ENCODE results near the gene MTURN.

DNA sequence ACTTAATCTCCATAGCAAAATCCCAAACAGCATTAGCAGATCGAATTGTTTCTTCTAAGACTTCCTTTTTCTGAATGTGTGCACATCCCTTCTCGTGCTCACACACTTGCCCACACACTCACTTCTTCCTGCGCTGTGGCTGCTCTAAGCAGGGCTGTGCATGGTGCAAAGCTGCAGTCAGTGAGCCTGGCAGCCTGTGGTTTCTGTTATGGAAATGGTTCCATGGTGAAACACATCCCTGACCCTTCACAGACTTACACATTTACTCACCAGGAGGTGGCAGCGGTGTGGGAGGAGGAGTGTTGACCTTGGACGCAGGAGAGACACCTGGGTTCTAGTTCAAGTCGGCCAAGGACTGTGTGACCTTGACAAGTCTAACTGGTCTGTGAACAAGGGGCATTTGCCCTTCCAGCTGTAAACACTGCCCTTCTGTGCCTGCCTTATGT, 24.9 kb downstream of the MTURN start:
- TF ChIP-seq, protein P1, sequence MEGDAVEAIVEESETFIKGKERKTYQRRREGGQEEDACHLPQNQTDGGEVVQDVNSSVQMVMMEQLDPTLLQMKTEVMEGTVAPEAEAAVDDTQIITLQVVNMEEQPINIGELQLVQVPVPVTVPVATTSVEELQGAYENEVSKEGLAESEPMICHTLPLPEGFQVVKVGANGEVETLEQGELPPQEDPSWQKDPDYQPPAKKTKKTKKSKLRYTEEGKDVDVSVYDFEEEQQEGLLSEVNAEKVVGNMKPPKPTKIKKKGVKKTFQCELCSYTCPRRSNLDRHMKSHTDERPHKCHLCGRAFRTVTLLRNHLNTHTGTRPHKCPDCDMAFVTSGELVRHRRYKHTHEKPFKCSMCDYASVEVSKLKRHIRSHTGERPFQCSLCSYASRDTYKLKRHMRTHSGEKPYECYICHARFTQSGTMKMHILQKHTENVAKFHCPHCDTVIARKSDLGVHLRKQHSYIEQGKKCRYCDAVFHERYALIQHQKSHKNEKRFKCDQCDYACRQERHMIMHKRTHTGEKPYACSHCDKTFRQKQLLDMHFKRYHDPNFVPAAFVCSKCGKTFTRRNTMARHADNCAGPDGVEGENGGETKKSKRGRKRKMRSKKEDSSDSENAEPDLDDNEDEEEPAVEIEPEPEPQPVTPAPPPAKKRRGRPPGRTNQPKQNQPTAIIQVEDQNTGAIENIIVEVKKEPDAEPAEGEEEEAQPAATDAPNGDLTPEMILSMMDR (IDR thresholded peaks at IDR 0.05 in 8 of 11, conservative IDR thresholded peaks at IDR 0.05 in 3 of 11), result peak in 1 of 11 experiments; percentile 9
- peak in 1 of 3 donors; percentile 35 for TF ChIP-seq POLR2AphosphoS5 (IDR thresholded peaks at IDR 0.05)

Data from spleen (tissue), 7 donors.